GF-D8 (cell line): ENCODE data around the gene ADAMTS2.
"Not testable (repeated sequence)": the region's sequence is repeated elsewhere in the genome, so short reads cannot be mapped to it uniquely, and the experiment has no call there.

ENCODE experiments used
- DNase-seq: peaks from one replicate; lab custom pipeline; 2025; lab: John Stamatoyannopoulos, UW

ADAMTS2 gene

GRCh38 chr5:179231309-179231708, 114.0 kb downstream of the ADAMTS2 start:
- DNase-seq: no peak

GRCh38 chr5:179230061-179230461, 115.2 kb downstream of the ADAMTS2 start:
- DNase-seq: no peak

DNA sequence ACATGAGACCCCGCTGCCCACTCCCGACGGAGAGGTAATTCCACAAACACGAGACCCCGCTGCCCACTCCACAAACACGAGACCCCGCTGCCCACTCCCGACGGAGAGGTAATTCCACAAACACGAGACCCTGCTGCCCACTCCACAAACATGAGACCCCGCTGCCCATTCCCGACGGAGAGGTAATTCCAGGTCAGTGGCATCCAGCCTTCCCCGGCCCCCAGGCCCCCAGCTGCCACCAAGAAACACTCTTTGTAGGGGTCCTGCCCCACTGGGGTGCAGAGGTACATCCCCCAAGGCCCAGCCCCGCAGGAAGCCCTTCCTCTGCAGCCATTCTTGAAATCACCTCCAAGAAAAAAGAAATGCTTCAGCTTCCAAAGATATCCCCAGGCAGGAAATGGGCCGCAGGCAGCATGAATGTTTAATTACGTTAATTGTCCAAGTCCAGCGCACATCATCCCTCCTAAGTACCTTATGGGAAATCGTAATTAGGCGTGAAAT, 115.9 kb downstream of the ADAMTS2 start:
- no peak for DNase-seq

DNA sequence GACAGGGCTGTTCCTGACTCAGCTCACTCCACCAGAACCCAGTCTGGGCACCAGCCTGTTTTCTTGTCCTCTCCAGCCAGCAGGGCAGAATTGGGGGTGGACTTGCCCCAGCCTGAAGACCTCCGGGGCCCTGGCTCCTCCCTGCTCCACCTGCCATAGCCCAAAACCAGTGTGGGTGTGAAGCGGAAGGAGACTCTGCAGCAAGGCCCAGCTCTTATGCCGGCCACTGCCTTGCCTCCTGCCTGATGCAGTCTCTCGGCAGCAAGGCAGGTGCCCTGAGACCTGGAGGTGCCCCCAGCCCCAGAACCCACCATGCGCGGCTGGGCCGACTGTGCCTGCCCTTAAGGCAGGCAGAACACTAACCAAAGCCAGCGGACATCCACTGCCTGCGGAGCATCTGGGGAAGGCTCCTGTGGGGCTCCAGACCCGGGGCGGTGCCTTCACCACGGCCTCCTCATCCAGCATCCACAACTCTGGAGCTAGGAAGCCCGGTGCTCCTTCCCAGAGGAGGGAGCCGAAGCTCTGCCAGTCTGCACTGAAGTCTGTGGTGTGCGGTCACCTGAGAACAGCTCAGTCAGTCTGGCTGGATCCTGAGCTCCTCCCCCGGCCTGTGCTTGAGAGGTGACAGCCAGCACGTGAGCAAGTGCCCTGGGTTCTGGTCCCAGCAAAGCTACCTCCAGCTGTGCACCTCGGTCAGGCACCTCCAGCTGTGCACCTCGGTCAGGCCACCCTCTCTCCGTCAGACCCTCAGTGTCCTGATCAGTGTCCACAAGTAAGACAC, 116.7 kb downstream of the ADAMTS2 start:
- DNase-seq: no peak

GRCh38 chr5:179227580-179228311, 117.5 kb downstream of the ADAMTS2 start:
- DNase-seq: no peak

DNA sequence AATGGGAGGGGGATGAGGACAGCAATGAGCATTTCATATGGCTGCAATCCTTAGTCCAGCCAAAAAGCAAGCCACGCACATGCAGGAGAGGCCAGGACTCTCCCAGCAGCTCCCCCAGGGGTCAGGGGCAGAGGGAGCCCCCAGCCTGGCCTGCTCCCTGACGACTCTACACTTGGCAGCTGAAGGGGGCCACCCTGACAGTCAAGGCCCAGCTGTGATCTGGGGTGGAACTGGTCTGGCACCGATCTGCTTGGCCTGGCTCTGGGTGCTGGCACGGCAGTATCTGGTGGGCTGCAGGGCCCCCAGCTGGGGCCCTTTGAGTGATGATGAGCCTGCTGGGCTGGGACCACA, 118.1 kb downstream of the ADAMTS2 start:
- no peak for DNase-seq

DNA sequence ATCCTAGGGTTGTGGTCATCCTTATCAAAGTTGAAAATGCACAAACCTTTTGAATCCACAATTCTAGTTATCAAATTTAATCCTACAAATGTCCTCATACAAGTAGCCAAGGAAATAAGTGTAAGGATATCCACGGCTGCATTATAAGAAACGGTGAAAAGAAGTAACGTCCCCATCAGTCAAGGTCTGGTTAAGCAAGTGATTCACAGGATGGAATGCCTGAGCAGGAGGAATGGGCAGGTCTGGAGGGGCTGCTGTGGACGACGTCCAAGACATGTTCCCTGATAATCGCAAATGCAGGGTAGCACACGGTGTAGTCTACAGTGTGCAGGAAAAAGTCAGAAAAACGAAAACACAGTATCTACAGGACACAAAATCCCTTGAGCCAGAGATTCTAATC, 118.6 kb downstream of the ADAMTS2 start:
- DNase-seq: no peak

GRCh38 chr5:179225387-179225786, 119.9 kb downstream of the ADAMTS2 start:
- no peak for DNase-seq

DNA sequence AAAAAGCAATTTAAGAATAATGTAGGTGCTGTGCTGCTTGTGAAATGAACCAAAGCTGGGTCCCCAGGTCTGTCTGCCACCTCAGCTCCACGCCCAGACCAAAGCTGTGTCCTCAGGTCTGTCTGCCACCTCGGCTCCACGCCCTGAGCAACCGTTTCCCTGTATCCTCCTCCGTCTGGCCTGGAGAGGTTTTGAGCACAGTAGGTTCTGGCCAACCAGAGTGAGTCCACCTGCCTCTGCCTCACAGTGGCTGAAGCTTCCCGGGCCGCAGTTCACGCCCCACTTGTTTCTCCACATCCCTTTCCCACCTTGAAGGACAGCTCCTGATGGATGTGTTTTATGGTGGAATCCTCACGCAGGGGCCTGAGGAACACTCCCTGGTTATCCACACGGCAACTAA, 120.5 kb downstream of the ADAMTS2 start:
- DNase-seq: no peak

GRCh38 chr5:179223961-179224360, 121.3 kb downstream of the ADAMTS2 start:
- no peak for DNase-seq

GRCh38 chr5:179223528-179223927, 121.7 kb downstream of the ADAMTS2 start:
- no peak for DNase-seq

DNA sequence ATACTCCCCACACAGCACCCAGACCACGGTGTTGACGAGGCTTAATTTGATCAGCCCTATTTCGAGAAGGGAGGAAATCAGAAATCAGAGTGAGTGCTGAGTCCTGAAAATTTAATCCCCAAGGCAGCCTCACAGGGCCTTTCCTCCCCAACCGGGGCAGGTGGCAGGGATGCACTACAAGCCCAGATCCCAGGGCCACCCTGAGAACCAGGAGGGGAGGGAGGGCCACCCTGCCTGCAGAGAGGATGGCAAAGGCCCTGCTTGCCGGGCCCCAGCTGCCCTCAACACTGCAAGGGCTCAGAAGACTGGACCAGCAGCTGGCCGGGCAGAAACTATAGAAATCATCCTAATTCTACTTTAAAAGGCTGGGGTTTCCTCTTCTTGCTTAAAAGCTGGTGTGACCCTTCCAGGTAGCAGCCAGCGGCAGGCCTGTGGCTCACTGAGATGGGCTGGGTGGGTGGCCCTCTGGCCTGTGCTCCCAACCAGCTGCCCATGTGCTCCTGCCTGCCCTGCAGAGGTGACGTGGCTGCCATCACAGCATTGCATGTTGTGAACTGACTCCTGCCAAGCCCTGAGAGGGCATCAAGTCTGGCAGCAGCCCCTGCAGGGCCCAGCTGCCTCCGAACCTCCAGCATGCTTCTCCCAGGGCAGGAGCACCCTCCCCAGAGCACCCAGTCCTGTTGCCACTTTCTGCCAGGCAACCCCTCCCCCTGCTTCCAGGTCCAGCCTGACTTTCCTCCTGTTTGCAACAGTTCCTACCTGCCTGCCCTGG, 122.8 kb downstream of the ADAMTS2 start:
- no peak for DNase-seq

- DNase-seq: no peak
These were observed 123.4 kb downstream of the ADAMTS2 start for GRCh38 chr5:179221877-179222220.

DNA sequence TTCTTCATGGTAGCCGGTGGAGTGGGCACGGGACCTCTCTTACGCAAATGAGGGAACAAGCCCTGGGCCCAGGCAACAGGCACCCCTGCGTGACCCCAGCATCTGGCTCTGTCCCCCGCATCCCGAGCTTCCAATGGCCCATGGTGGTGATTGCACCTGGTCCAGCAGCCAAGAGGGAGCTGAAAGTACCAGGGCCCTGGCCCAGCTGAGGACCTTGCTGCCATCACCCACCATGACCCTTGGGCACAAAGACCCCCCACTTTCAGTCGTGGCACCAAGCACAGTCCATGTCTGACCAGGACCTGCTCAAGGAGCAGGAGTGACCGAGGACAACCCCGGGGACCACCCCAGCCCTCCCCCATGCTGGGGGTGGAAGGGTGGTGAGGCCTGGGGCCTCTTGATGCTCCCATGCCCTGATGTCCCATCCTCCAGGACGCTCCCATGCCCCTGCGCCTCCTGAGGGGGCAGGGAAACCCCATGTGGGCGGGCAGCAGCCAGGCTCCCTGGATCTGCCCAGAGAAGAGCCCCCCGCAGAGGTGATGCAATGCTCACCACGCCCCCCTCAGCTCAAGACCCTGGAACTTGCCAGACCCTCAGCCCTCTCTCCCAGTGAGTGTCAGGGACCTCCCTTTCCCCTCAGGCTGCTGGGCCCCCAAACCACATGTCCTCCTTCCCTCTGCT, 123.9 kb downstream of the ADAMTS2 start:
- no peak for DNase-seq

DNA sequence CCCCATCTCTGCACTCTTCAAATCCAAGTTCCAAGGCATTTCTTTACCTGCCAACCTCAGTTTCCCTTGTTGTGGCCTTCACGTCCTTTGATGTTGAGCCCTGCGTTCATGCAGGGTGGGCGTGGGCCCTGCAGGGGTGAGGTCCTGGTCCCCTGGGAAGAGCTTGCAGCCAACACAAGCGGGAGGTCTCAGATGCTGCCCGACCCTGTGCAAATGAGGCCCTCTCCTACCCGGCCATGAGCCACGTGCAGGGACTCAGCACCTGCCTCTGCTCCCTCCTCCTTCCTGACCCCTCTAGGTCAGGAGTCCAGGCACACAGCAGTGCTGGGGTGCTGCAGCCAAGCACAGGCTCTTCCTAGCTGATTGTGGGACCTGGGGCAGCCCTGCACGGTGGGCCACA, 124.5 kb downstream of the ADAMTS2 start:
- no peak for DNase-seq

DNA sequence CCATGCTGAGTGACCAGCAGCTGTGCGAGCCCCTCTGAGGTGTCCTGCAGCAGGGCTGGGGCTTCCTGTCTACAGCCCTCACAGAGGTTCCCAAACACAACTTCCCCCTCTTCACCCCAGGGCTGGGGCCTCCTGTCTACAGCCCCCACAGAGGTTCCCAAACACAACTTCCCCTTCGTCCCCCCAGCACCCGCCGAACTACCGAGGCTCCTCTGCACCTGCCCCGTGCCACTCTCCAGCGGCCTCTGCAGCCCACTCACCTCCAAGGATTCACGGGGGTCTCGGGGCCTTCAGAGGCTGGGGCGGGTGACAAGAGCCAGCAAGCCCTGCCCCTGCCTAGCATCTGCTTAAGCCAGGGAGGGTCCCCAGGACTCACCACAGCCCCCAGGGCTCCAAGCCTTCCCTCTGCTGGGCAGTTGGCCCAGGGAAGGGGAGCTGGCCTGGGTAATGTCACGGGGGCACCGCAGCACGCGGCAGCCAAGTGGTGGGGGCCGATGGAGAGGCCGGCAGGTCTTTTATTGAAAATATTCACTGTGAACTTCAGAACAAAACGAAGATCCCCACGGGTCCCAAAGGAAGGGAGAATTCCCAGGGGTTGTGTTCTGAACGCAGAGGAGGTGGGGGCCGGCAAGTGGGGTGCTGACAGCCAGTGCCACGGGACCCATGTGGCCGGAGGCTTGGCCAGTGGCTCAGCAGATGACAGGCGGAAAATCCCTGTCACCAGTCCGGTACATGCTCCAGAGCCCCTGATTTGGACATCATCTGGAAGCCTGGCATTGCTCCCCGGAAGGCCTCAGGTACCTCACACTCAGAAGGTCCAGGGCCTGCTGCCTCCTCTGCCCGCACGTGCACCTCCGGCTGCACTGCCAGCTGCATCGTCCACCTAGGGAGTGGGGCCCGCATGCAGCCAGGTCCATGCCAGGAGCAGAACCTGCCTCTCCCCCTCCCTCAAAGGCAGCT, 125.3 kb downstream of the ADAMTS2 start:
- no peak for DNase-seq

- no peak for DNase-seq
These were observed 126.3 kb downstream of the ADAMTS2 start for GRCh38 chr5:179218943-179219330.

GRCh38 chr5:179217956-179218942, 127.0 kb downstream of the ADAMTS2 start:
- no peak for DNase-seq

GRCh38 chr5:179217356-179217755, 127.9 kb downstream of the ADAMTS2 start:
- no peak for DNase-seq

DNA sequence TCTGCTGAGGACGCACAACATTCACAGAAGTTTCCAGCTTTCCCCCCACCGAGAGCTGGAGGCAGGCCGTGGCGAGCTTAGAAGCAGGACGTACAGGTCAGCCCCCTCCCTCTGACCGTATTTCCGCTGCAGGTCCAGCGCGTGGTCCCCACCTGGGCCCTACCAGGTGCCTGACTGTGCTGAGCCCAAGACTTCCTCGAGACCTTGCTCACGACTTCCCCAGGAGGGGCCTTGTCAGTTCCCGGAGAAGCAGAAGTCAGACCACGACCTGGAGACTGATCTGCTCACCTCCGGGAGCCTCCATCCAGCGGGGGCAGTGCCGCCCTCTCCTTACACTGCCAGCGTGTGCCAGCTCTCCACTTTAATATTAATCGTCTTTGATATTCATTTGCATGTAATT, 128.9 kb downstream of the ADAMTS2 start:
- DNase-seq: not testable (repeated sequence)
